Upper lobe of left lung (tissue), 6 donors: ENCODE results near the gene CMIP. TPM values are rescaled to one million over a fixed set of nuclear protein-coding genes. Genes with fewer than 3 reads are reported as not detected.
A peak's percentile ranks its signal among the peaks of the same experiment; 100 is the strongest.

Experiments
- ATAC-seq, 2 donors: fragments of 200-7000 bp; cut with Tn5 transposase; one replicate each; pipeline ENCODE4 v1.9.1; 2022; ENCODE audit warnings: mild to moderate bottlenecking in 2 of 2, moderate library complexity in 2 of 2; ENCODE audit not compliant: low FRiP score in 2 of 2
- DNase-seq, 2 donors: peaks; one replicate each; pipeline ENCODE4 v3.0.0-alpha.2; 2019 to 2020
- H3K27ac ChIP-seq, 4 donors: fragments of 200-600 bp; sonication (generic); one replicate each; pipeline ENCODE4 v1.5.1; 2016 to 2019
- H3K27me3 ChIP-seq, 4 donors: fragments of 200-600 bp; sonication (generic); one replicate each; pipeline ENCODE4 v1.5.1; 2017 to 2019
- H3K36me3 ChIP-seq, 4 donors: fragments of 200-600 bp; sonication (generic); one replicate each; pipeline ENCODE4 v1.5.1; 2016 to 2019
- H3K4me1 ChIP-seq, 4 donors: fragments of 200-600 bp; sonication (generic); one replicate each; pipeline ENCODE4 v1.5.1; 2018 to 2019
- H3K4me3 ChIP-seq, 4 donors: fragments of 200-600 bp; sonication (generic); one replicate each; pipeline ENCODE4 v1.5.1; 2017 to 2019; ENCODE audit warnings: mild to moderate bottlenecking in 2 of 4, moderate library complexity in 1 of 4
- H3K9me3 ChIP-seq, 4 donors: fragments of 200-600 bp; sonication (generic); one replicate each; pipeline ENCODE4 v1.5.1; 2018 to 2019
- CTCF ChIP-seq, 6 experiments: fragments of 450-650 bp in 4 of 6; fragments of 200-600 bp in 2 of 6; sonication (generic) in 2 of 6; IDR thresholded peaks; one replicate each; pipeline ENCODE4 v1.5.1; 2016 to 2019; ENCODE audit warnings: antibody characterized with exemption in 6 of 6
- EP300 ChIP-seq, 4 donors: sonication (generic); formaldehyde crosslinking; IDR thresholded peaks; one replicate each; pipeline ENCODE4 v1.5.1; 2017; ENCODE audit warnings: antibody characterized with exemption in 4 of 4, control low read depth in 2 of 4
- POLR2A ChIP-seq, 4 donors: fragments of 450-650 bp; IDR thresholded peaks; one replicate each; pipeline ENCODE4 v1.5.1; 2016 to 2017; ENCODE audit warnings: antibody characterized with exemption in 4 of 4, mild to moderate bottlenecking in 2 of 4
- POLR2AphosphoS5 ChIP-seq, 2 donors: sonication (generic); formaldehyde crosslinking; IDR thresholded peaks; one replicate each; pipeline ENCODE4 v1.5.1; 2017; ENCODE audit warnings: antibody characterized with exemption in 2 of 2
- whole genome bisulfite sequencing, 2 donors: methylation state at CpG; one replicate each; pipeline ENCODE4 v1.1.5; 2017 to 2018; 5-methylcytosine and 5-hydroxymethylcytosine counted together
- total RNA-seq, 6 donors: library from RNA; depleted of rRNA in 4 of 6; stranded (reverse); fragments of >200 nt in 4 of 6; gene quantifications; one replicate each; pipeline versions ENCODE4 v1.1.0 to v1.2.1, GENCODE V29; 2016 to 2021
- donor health status: DM: no; HTN: no; CAD: no; lungs with moderate emphysema.
- donor health status: DM: no; HTN: yes; CAD: no; lungs with severe emphysema.

The CMIP gene
- total RNA-seq, 6 donors from 2014 or later = 48.3 to 109 (median 67.6) TPM

GRCh38 chr16:81601601-81602255 is 157.1 kb downstream of the CMIP start:
- peak overlapping the region in 1 of 4 donors; percentile 51 for H3K27ac ChIP-seq
- H3K36me3 ChIP-seq = no peaks in the 10 kb centered on the region
- H3K4me1 ChIP-seq = peaks cover 10 to 37% (median 21%) of the 10 kb centered on the region in 4 donors
- no peaks in the 10 kb centered on the region for H3K9me3 ChIP-seq
- DNase-seq (peak in 1 of 2 donors; percentile 40), ATAC-seq (no peak)
- no peak overlapping the region for H3K4me3 ChIP-seq
- WGBS, 2 donors = 87 to 95% methylated on average over 14 to 16 of the region's 16 CpGs
- TF ChIP-seq POLR2AphosphoS5 (IDR thresholded peaks at IDR 0.05) (no peak), CTCF (IDR thresholded peaks at IDR 0.05) (no peak), EP300 (IDR thresholded peaks at IDR 0.05) (no peak), POLR2A (IDR thresholded peaks at IDR 0.05) (no peak)
- H3K27me3 ChIP-seq = no peaks in the 10 kb centered on the region

GRCh38 chr16:81602256-81602776 is 157.7 kb downstream of the CMIP start:
- peaks cover 0 to 2% (median 0%) of the 10 kb centered on the region in 4 donors for H3K36me3 ChIP-seq
- WGBS, 2 donors = 88 to 91% methylated on average over 13 of the region's 13 CpGs
- DNase-seq (no peak), ATAC-seq (no peak)
- no peaks in the 10 kb centered on the region for H3K9me3 ChIP-seq
- no peak overlapping the region for H3K4me3 ChIP-seq
- H3K27ac ChIP-seq = peak overlapping the region in 1 of 4 donors; percentile 51
- TF ChIP-seq EP300 (IDR thresholded peaks at IDR 0.05) (no peak), POLR2AphosphoS5 (IDR thresholded peaks at IDR 0.05) (no peak), CTCF (IDR thresholded peaks at IDR 0.05) (no peak), POLR2A (IDR thresholded peaks at IDR 0.05) (no peak)
- H3K4me1 ChIP-seq = peaks cover 10 to 34% (median 21%) of the 10 kb centered on the region in 4 donors
- H3K27me3 ChIP-seq = no peaks in the 10 kb centered on the region

GRCh38 chr16:81602792-81603191 is 158.2 kb downstream of the CMIP start:
- no peaks in the 10 kb centered on the region for H3K27me3 ChIP-seq
- H3K9me3 ChIP-seq = no peaks in the 10 kb centered on the region
- WGBS, 2 donors = 88 to 95% methylated on average over 11 of the region's 11 CpGs
- H3K27ac ChIP-seq = no peak overlapping the region
- H3K36me3 ChIP-seq = peaks cover 0 to 6% (median 2%) of the 10 kb centered on the region in 4 donors
- H3K4me3 ChIP-seq = no peak overlapping the region
- H3K4me1 ChIP-seq = peaks cover 10 to 32% (median 21%) of the 10 kb centered on the region in 4 donors
- no peak for DNase-seq
- TF ChIP-seq POLR2A (IDR thresholded peaks at IDR 0.05) (no peak), EP300 (IDR thresholded peaks at IDR 0.05) (no peak), POLR2AphosphoS5 (IDR thresholded peaks at IDR 0.05) (no peak), CTCF (IDR thresholded peaks at IDR 0.05) (no peak)
- no peak for ATAC-seq

- H3K4me3 ChIP-seq = no peak overlapping the region
- peaks cover 0 to 22% (median 7%) of the 10 kb centered on the region in 4 donors for H3K36me3 ChIP-seq
- WGBS, 2 donors = 92 to 94% methylated on average over 7 to 8 of the region's 8 CpGs
- H3K4me1 ChIP-seq = peaks cover 16 to 31% (median 23%) of the 10 kb centered on the region in 4 donors
- DNase-seq (peak in 1 of 2 donors; percentile 51), ATAC-seq (no peak)
- no peak overlapping the region for H3K27ac ChIP-seq
- H3K27me3 ChIP-seq = no peaks in the 10 kb centered on the region
- TF ChIP-seq EP300 (IDR thresholded peaks at IDR 0.05) (no peak), POLR2AphosphoS5 (IDR thresholded peaks at IDR 0.05) (no peak), CTCF (IDR thresholded peaks at IDR 0.05) (no peak), POLR2A (IDR thresholded peaks at IDR 0.05) (no peak)
- no peaks in the 10 kb centered on the region for H3K9me3 ChIP-seq
Observed at GRCh38 chr16:81604960-81605383, 160.4 kb downstream of the CMIP start.
